Amniotic stem cell (primary cell): ENCODE measurements around the gene CHCHD5.
A peak's percentile ranks its signal among the peaks of the same experiment; 100 is the strongest.
"Not testable (repeated sequence)": the region's sequence is repeated elsewhere in the genome, so short reads cannot be mapped to it uniquely, and the experiment has no call there.

ENCODE experiments used
- DNase-seq: peaks from one replicate; lab custom pipeline; 2025; lab: John Stamatoyannopoulos, UW

The CHCHD5 gene

DNA sequence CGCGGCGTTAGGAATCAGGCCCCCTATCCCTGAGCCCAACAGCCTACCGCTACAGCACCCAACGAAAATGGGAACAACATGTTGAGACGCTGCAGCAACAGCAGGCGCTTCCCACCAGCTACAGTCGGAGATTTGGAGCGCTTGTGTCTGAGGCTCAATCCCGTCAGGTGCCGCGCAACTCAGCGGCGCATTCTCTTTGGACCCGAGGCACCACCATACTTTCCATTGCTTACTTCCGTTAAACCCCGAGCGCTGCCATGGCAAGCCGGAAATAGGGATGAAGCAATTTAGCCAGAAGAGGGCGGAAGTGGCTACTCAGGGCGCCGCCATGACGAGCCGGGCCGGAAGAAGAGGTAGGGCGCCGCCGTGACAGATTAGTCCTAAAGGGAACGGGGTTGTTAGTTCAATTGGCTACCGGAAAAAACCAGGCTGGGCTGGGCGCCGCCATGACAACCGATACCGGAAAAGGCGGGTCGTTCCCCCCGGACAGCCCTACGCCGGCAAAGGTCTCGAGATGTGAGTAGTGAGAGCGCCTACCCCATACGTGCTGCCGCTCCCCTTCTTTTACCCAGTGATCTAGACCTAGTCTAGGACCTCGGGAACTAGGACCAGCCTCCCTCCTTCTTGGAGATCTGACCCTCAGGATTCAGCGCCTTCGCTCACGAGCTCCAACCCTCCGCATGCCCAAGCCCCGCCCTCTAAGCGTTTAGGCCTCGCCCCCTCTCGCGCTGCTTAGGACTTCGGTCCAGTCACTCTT lies at the start of gene CHCHD5:
Gene CHCHD5 (plus strand): TSS at position 476 of the 757 bp plus-strand sequence. CDS start 39 bp downstream, at position 515.
- DNase-seq, result peak; percentile 95

- no peak for DNase-seq
Observed at GRCh38 chr2:112534826-112535225, 49.6 kb upstream of the CHCHD5 start.

DNA sequence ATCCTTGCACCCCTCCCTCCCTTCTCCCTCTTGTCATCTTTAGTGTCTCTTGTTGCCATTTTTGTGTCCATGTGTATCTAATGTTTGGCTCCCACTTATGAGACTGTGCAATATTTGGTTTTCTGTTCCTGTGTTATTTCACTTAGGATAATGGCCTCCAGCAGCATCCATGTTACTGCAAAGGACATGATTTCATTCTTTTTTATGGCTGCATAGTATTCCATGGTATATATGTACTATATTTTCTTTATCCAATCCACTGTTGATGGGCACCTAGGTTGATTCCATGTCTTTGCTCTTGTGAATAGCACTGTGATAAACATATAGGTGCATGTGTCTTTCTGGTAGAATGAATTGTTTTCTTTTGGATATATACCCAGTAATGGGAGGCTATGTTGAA lies 47.7 kb upstream of the CHCHD5 start:
- DNase-seq, result not testable (repeated sequence)

DNA sequence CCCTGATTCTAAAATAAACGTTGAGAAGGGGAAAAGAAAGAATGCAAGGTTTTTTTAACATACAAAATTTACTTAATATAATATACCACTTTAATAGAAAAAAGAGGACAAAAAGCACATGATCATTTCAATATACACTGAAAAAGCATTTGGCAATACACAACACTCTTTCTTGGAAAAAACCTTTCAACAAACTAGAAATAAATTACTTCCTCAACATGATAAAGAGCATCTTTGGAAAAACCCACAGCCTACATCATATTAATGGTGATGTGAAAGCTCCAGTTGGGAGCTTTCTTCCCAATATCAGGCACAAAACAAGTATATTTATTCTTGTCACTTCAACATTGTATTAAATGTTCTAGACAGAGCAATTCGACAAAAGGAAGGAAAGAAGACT lies 45.1 kb upstream of the CHCHD5 start:
- DNase-seq, result no peak

DNA sequence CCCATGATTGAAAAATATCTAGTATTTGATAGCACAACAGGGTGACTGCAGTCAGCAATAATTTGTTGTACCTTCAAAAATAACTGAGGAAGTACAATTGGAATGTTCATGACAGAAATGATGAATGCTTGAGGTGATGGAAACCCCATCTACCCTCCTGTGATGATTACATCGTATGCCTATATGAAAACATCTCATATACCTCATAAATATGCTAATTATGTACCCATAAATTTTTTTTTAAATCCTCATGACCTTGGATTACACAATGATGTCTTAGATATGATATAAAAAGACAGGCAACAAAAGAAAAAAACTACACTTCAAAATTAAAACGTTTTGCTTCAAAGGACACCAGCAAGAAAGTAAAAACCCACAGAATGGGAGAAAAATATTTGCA lies 43.5 kb upstream of the CHCHD5 start:
- DNase-seq, result no peak

GRCh38 chr2:112541315-112542122 lies 42.9 kb upstream of the CHCHD5 start:
- DNase-seq, result peak; percentile 38

- peak; percentile 83 for DNase-seq
Observed at GRCh38 chr2:112542123-112542983, 42.1 kb upstream of the CHCHD5 start, which contains the start of gene POLR1B. Gene POLR1B, plus strand, starts transcription at chr2:112542465. Its CDS starts 30 bp downstream, at chr2:112542495.

- no peak for DNase-seq
Observed at GRCh38 chr2:112542984-112543661, 41.3 kb upstream of the CHCHD5 start.

- no peak for DNase-seq
Observed at GRCh38 chr2:112547333-112547732, 37.1 kb upstream of the CHCHD5 start.

- DNase-seq, result no peak
Observed at GRCh38 chr2:112548980-112549379, 35.4 kb upstream of the CHCHD5 start.

- no peak for DNase-seq
Observed at GRCh38 chr2:112566104-112566503, 18.3 kb upstream of the CHCHD5 start.

GRCh38 chr2:112566508-112566907 lies 17.9 kb upstream of the CHCHD5 start:
- not testable (repeated sequence) for DNase-seq

DNA sequence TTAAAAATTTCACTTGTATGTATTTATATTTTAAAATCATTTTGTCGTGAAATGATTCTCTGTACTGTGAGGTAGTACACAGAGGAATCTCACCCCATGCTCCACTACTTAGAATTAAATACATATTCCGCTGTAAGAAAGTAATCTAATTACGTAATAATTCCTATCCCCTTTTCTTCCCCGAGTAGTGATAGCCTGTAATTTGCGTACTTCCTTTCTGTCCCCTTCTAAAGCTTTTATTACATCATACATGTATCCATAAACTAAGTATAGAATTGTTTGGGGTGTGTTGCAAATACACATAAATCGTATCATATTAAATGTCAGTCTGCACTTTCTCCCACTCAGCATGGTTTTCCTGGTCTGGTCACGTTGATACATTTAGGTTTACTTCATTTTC lies 12.4 kb upstream of the CHCHD5 start:
- no peak for DNase-seq

DNA sequence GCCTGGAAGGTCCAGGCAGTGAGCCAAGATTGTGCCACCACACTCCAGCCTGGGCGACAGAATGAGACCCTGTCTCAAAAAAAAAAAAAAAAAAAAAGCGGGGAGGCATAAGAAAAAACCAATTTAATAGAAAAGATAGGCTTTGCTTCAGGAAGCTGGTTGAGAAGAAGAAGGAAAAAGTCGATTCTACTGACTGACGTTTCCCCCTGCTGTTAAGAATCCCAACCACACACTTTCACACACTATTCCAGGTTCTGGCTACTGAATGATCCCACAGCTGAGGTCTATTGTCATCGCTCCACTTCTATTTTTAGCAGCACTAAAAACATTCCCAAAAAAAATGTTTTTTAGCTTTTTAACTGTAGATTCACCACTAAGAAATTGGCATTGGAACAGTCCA lies 6.7 kb upstream of the CHCHD5 start:
- DNase-seq, result no peak

DNA sequence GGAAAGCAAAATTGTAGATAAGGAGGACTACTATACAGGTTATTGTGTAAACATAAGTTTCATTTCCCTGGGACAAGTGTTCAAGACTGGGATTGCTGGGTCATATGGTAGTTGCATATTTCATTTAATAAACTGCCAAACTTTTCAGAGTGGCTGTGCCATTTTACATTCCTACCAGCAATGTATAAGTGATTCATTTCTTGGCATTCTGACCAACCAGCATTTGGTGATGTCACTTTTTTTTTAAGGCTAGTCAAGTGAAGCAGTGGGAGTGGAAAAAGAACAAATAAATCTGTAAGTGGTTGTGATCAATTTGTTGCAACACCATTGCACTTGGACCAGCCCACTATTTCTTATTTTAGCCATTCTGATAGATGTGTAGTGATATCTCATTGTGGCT lies 5.2 kb upstream of the CHCHD5 start:
- DNase-seq, result peak; percentile 86

DNA sequence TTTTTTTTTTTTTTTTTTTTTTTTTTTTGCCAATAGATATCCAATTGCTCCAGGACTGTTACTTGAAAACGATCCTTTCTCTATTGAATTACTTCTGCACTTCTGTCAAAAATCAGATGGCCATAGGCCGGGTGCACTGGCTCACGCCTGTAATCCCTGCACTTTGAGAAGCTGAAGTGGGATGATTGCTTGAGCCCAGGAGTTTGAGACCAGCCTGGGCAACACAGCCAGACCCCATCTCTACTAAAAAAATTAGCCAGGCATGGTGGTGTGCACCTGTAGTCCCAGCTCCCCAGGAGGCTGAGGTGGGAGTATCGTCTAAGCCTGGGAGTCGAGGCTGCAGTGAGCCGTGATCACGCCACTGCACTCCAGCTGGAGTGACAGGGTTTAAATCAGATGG lies 4.3 kb upstream of the CHCHD5 start:
- no peak for DNase-seq

DNA sequence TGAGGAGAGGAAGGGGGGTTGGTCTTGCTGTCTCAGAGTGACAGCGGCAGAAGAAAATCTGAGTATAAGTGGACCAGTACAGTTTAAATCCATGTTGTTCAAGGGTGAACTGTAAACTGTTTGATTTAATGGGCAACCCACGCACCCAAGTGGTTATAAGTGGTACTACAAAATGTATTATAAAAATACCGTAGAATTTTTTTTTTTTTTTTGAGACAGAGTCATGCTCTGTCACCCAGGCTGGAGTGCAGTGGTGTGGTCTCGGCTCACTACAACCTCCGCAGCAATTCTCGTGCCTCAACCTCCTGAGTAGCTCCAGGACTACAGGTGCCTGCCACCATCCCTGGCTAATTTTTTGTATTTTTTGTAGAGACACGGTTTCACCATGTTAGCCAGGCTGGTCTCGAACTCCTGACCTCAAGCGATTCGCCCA lies 2.1 kb upstream of the CHCHD5 start:
- peak; percentile 70 for DNase-seq

GRCh38 chr2:112583497-112584133 lies 794 bp upstream of the CHCHD5 start:
- no peak for DNase-seq

DNA sequence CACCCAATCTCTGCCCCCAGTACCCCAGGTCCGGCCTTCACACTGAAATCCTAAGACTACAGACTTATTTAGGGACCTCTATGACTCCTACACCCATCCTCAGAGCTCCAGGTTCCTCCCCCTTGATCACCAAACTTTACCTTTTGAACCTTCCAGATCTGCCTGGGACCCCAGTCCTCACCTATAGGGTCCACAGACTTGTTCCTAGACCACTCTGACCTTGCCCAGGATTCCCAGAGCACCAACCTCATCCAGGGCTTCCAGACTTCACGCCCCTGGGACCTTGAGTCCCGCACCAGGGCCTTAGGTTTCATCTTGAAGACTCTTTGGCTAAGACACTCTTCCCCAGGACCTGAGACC lies 462 bp downstream of the CHCHD5 start:
- DNase-seq, result no peak

GRCh38 chr2:112585400-112585799 lies 991 bp downstream of the CHCHD5 start:
- DNase-seq, result no peak

DNA sequence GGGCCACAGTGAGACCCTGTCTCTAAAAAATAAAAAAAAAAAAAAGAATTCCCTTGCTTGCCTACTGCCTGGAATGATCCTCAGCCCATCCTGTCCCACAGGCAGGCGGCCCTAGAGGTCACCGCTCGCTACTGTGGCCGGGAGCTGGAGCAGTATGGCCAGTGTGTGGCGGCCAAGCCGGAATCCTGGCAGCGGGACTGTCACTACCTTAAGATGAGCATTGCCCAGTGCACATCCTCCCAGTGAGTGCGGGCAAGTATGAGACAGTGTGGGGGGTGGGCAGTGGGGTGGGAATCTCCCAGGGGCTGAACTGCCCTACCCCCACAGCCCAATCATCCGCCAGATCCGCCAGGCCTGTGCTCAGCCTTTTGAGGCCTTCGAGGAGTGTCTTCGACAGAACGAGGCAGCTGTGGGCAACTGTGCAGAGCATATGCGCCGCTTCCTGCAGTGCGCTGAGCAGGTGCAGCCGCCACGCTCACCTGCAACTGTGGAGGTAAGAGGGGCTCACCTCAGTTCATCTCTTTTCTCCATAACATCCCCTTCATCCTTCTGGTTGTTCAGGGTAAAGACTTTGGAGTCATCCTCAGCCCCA lies 1.6 kb downstream of the CHCHD5 start:
- no peak for DNase-seq
